GM19328 (cell line): ENCODE measurements around the gene RASSF4.

Experiments
- ATAC-seq: cut with Tn5 transposase; IDR thresholded peaks from one replicate; pipeline ENCODE4 v1.9.1; 2021; ENCODE audit warnings: mild to moderate bottlenecking, moderate library complexity; ENCODE audit not compliant: unreplicated experiment

RASSF4 gene

GRCh38 chr10:44961931-44962750 is 2.5 kb downstream of the RASSF4 start:
- ATAC-seq, result no peak

GRCh38 chr10:44962870-44963738 is 3.5 kb downstream of the RASSF4 start:
- no peak for ATAC-seq

GRCh38 chr10:44963772-44964633 is 4.4 kb downstream of the RASSF4 start:
- no peak for ATAC-seq

- ATAC-seq, result no peak
Measured at GRCh38 chr10:44965104-44965503, 5.5 kb downstream of the RASSF4 start.

GRCh38 chr10:44965651-44966097 is 6.1 kb downstream of the RASSF4 start:
- peak; percentile 26 for ATAC-seq

- ATAC-seq, result peak; percentile 30
Measured at GRCh38 chr10:44966129-44966815, 6.7 kb downstream of the RASSF4 start.

- ATAC-seq, result no peak
Measured at GRCh38 chr10:44966816-44967509, 7.4 kb downstream of the RASSF4 start.

- ATAC-seq, result no peak
Measured at GRCh38 chr10:44967616-44968015, 8.0 kb downstream of the RASSF4 start.

GRCh38 chr10:44968091-44968490 is 8.5 kb downstream of the RASSF4 start:
- no peak for ATAC-seq

GRCh38 chr10:44968500-44969400 is 9.1 kb downstream of the RASSF4 start:
- ATAC-seq, result no peak

- no peak for ATAC-seq
Measured at GRCh38 chr10:44969854-44970253, 10.3 kb downstream of the RASSF4 start.

- no peak for ATAC-seq
Measured at GRCh38 chr10:44970812-44971395, 11.3 kb downstream of the RASSF4 start.

- no peak for ATAC-seq
Measured at GRCh38 chr10:44971434-44971833, 11.8 kb downstream of the RASSF4 start.

- ATAC-seq, result no peak
Measured at GRCh38 chr10:44971935-44972757, 12.5 kb downstream of the RASSF4 start.

- ATAC-seq, result no peak
Measured at GRCh38 chr10:44972874-44973306, 13.3 kb downstream of the RASSF4 start.

- ATAC-seq, result no peak
Measured at GRCh38 chr10:44973323-44974081, 13.9 kb downstream of the RASSF4 start.
